Tibial nerve (tissue), 4 donors: ENCODE results near the gene ARID1B. TPM values are rescaled to one million over a fixed set of nuclear protein-coding genes. Genes with fewer than 3 reads are reported as not detected.

Experiments used
- DNase-seq, 2 donors: peaks; one replicate each; pipeline ENCODE4 v3.0.0-alpha.2; 2019; ENCODE audit warnings: low spot score in 2 of 2
- H3K27ac ChIP-seq, 4 donors: fragments of 200-600 bp; sonication (generic) in 3 of 4; one replicate each; pipeline ENCODE4 v1.5.1; 2017 to 2019; ENCODE audit warnings: mild to moderate bottlenecking in 1 of 4
- H3K27me3 ChIP-seq, 2 donors: fragments of 200-600 bp; sonication (generic) in 1 of 2; one replicate each; pipeline versions ENCODE4 v1.5.1 to v1.6.0; 2017 to 2019
- H3K36me3 ChIP-seq, 3 donors: fragments of 200-600 bp; sonication (generic); one replicate each; pipeline ENCODE4 v1.5.1; 2018 to 2019
- H3K4me1 ChIP-seq, 4 donors: fragments of 200-600 bp; sonication (generic) in 3 of 4; one replicate each; pipeline ENCODE4 v1.5.1; 2017 to 2019
- H3K4me3 ChIP-seq, 4 donors: fragments of 200-600 bp; sonication (generic) in 3 of 4; one replicate each; pipeline ENCODE4 v1.5.1; 2017 to 2019; ENCODE audit warnings: mild to moderate bottlenecking in 1 of 4, moderate library complexity in 1 of 4
- H3K9me3 ChIP-seq, 4 donors: fragments of 200-600 bp; sonication (generic) in 3 of 4; one replicate each; pipeline ENCODE4 v1.5.1; 2017 to 2019
- CTCF ChIP-seq, 5 experiments: fragments of 200-600 bp in 3 of 5; fragments of 450-650 bp in 2 of 5; sonication (generic) in 3 of 5; IDR thresholded peaks; one replicate each; pipeline ENCODE4 v1.5.1; 2016 to 2019; ENCODE audit warnings: antibody characterized with exemption in 5 of 5, mild to moderate bottlenecking in 3 of 5, moderate library complexity in 2 of 5
- EP300 ChIP-seq, 2 donors: sonication (generic); formaldehyde crosslinking; IDR thresholded peaks; one replicate each; pipeline ENCODE4 v1.6.1; 2017; ENCODE audit warnings: antibody characterized with exemption in 2 of 2, mild to moderate bottlenecking in 1 of 2
- POLR2A ChIP-seq, 2 donors: fragments of 450-650 bp; IDR thresholded peaks; one replicate each; pipeline ENCODE4 v1.6.1; 2017; ENCODE audit warnings: antibody characterized with exemption in 2 of 2, mild to moderate bottlenecking in 2 of 2, moderate library complexity in 2 of 2
- WGBS, 2 donors: methylation state at CpG; one replicate each; pipeline ENCODE4 v1.1.5; 2018; 5-methylcytosine and 5-hydroxymethylcytosine counted together
- total RNA-seq, 4 donors: library from RNA; depleted of rRNA; stranded (reverse); fragments of >200 nt; gene quantifications; one replicate each; pipeline ENCODE4 v1.1.0, GENCODE V29; 2016

ARID1B gene
- total RNA-seq, 4 donors from 2014 or later = 91.5 to 123 (median 110) TPM

- DNase-seq = no peak
- peaks cover 0 to 51% (median 22%) of the 10 kb centered on the region in 4 donors for H3K4me1 ChIP-seq
- H3K27me3 ChIP-seq = no peaks in the 10 kb centered on the region
- H3K9me3 ChIP-seq = no peaks in the 10 kb centered on the region
- no peak for TF ChIP-seq POLR2A (IDR thresholded peaks at IDR 0.05)
- no peak for TF ChIP-seq EP300 (IDR thresholded peaks at IDR 0.05)
- 75 to 87% methylated on average over 6 of the region's 6 CpGs for WGBS, 2 donors
- H3K36me3 ChIP-seq = peaks cover 0 to 2% (median 0%) of the 10 kb centered on the region in 3 donors
- H3K4me3 ChIP-seq = no peak overlapping the region
- H3K27ac ChIP-seq = no peak overlapping the region
Observed at GRCh38 chr6:156889469-156889868, 112.3 kb downstream of the ARID1B start.

- DNase-seq = no peak
- no peak overlapping the region for H3K4me3 ChIP-seq
- TF ChIP-seq CTCF (IDR thresholded peaks at IDR 0.05) = no peak
- no peak for TF ChIP-seq POLR2A (IDR thresholded peaks at IDR 0.05)
- TF ChIP-seq EP300 (IDR thresholded peaks at IDR 0.05) = no peak
- H3K4me1 ChIP-seq = peaks cover 0 to 54% (median 22%) of the 10 kb centered on the region in 4 donors
- peaks cover 0 to 2% (median 0%) of the 10 kb centered on the region in 3 donors for H3K36me3 ChIP-seq
- WGBS, 2 donors = 89 to 92% methylated on average over 3 of the region's 3 CpGs
- H3K27me3 ChIP-seq = no peaks in the 10 kb centered on the region
- H3K9me3 ChIP-seq = no peaks in the 10 kb centered on the region
- no peak overlapping the region for H3K27ac ChIP-seq
Observed at GRCh38 chr6:156889986-156890385, 112.8 kb downstream of the ARID1B start.

GRCh38 chr6:156890627-156891314, 113.6 kb downstream of the ARID1B start:
- Histone ChIP-seq H3K36me3 (peaks cover 0 to 2% (median 0%) of the 10 kb centered on the region in 3 donors), H3K4me3 (no peak overlapping the region), H3K4me1 (peaks cover 0 to 58% (median 22%) of the 10 kb centered on the region in 4 donors), H3K9me3 (no peaks in the 10 kb centered on the region), H3K27me3 (no peaks in the 10 kb centered on the region), H3K27ac (no peak overlapping the region)
- TF ChIP-seq POLR2A (IDR thresholded peaks at IDR 0.05) (no peak), EP300 (IDR thresholded peaks at IDR 0.05) (no peak), CTCF (IDR thresholded peaks at IDR 0.05) (no peak)
- WGBS, 2 donors = 21 to 42% methylated on average over 2 of the region's 2 CpGs
- DNase-seq = no peak

- 90 to 93% methylated on average over 13 of the region's 13 CpGs for WGBS, 2 donors
- peaks cover 0 to 36% (median 0%) of the 10 kb centered on the region in 4 donors for H3K4me1 ChIP-seq
- H3K27ac ChIP-seq = no peak overlapping the region
- TF ChIP-seq EP300 (IDR thresholded peaks at IDR 0.05) = no peak
- TF ChIP-seq CTCF (IDR thresholded peaks at IDR 0.05) = no peak
- TF ChIP-seq POLR2A (IDR thresholded peaks at IDR 0.05) = no peak
- H3K27me3 ChIP-seq = no peaks in the 10 kb centered on the region
- no peak overlapping the region for H3K4me3 ChIP-seq
- H3K9me3 ChIP-seq = no peaks in the 10 kb centered on the region
- H3K36me3 ChIP-seq = peaks cover 0 to 5% (median 0%) of the 10 kb centered on the region in 3 donors
- no peak for DNase-seq
Observed at GRCh38 chr6:156897907-156898531, 120.8 kb downstream of the ARID1B start.

- no peaks in the 10 kb centered on the region for H3K27me3 ChIP-seq
- TF ChIP-seq CTCF (IDR thresholded peaks at IDR 0.05) (no peak), EP300 (IDR thresholded peaks at IDR 0.05) (no peak), POLR2A (IDR thresholded peaks at IDR 0.05) (no peak)
- no peak overlapping the region for H3K27ac ChIP-seq
- H3K4me1 ChIP-seq = peaks cover 0 to 36% (median 0%) of the 10 kb centered on the region in 4 donors
- 93 to 94% methylated on average over 4 of the region's 4 CpGs for WGBS, 2 donors
- no peaks in the 10 kb centered on the region for H3K9me3 ChIP-seq
- no peak for DNase-seq
- H3K4me3 ChIP-seq = no peak overlapping the region
- H3K36me3 ChIP-seq = peaks cover 0 to 5% (median 0%) of the 10 kb centered on the region in 3 donors
Observed at GRCh38 chr6:156899071-156899470, 121.9 kb downstream of the ARID1B start.
